PC-3 (cell line): ENCODE results near the gene TESMIN. TPM values are rescaled to one million over a fixed set of nuclear protein-coding genes. Genes with fewer than 3 reads are reported as not detected.

Source experiments
- ATAC-seq: fragments of 200-7000 bp; cut with Tn5 transposase; 2 replicates; pipeline ENCODE4 v1.9.1; 2020; ENCODE audit warnings: mild to moderate bottlenecking, moderate library complexity
- BruUV-seq: library from RNA; stranded (reverse); fragments of 400-500 nt; replicated peaks from 2 replicates; lab custom pipeline; 2021; lab: Mats Ljungman, UMichigan
- CTCF ChIA-PET: fragments of 300-600 bp; sonication (Branson Sonifier 250); formaldehyde crosslinking; loops from one replicate; lab custom pipeline; 2022; ENCODE audit warnings: antibody characterized with exemption; lab: Charles Lee
- POLR2A ChIA-PET: fragments of 300-600 bp; sonication (Branson Sonifier 250); formaldehyde crosslinking; loops from one replicate; lab custom pipeline; 2022; ENCODE audit warnings: antibody characterized with exemption; ENCODE audit not compliant: unreplicated experiment; lab: Charles Lee
- DNase-seq: peaks from one replicate; pipeline ENCODE4 v3.0.0-alpha.2; 2015
- H2AFZ ChIP-seq: fragments of 300-600 bp; sonication (generic); 2 replicates; pipeline ENCODE4 v1.6.0; 2016; ENCODE audit warnings: antibody characterized with exemption, low read length
- H3F3A ChIP-seq: fragments of 300-600 bp; sonication (generic); one replicate; pipeline ENCODE4 v1.6.0; 2017; ENCODE audit warnings: antibody characterized with exemption, low read length, control low read depth, mild to moderate bottlenecking; ENCODE audit not compliant: unreplicated experiment
- H3K27ac ChIP-seq: fragments of 300-600 bp; sonication (generic); 2 replicates; pipeline ENCODE4 v1.5.1; 2016; ENCODE audit warnings: mild to moderate bottlenecking, low read length
- H3K27me3 ChIP-seq: fragments of 300-600 bp; sonication (generic); 2 replicates; pipeline ENCODE4 v1.6.1; 2016; ENCODE audit warnings: low read length, mixed read lengths
- H3K36me3 ChIP-seq: fragments of 300-600 bp; sonication (generic); 2 replicates; pipeline ENCODE4 v1.6.1; 2016; ENCODE audit warnings: low read depth, mixed run types, low read length, mixed read lengths
- H3K4me1 ChIP-seq: fragments of 300-600 bp; sonication (generic); 2 replicates; pipeline ENCODE4 v1.5.1; 2016; ENCODE audit warnings: low read length; ENCODE audit not compliant: insufficient read depth
- H3K4me2 ChIP-seq: fragments of 300-600 bp; sonication (generic); 2 replicates; pipeline ENCODE4 v1.6.0; 2016; ENCODE audit warnings: low read length
- H3K4me3 ChIP-seq: fragments of 300-600 bp; sonication (generic); 2 replicates; pipeline ENCODE4 v1.5.1; 2016; ENCODE audit warnings: mild to moderate bottlenecking, low read length, mixed read lengths
- H3K79me2 ChIP-seq: fragments of 300-600 bp; sonication (generic); 2 replicates; pipeline ENCODE4 v1.6.1; 2017; ENCODE audit warnings: low read length, mixed read lengths
- H3K9ac ChIP-seq: fragments of 300-600 bp; sonication (generic); 2 replicates; pipeline ENCODE4 v1.6.0; 2016; ENCODE audit warnings: mild to moderate bottlenecking, low read length
- H3K9me2 ChIP-seq: fragments of 300-600 bp; sonication (generic); replicated peaks from 2 replicates; pipeline ENCODE4 v1.6.1; 2016; ENCODE audit warnings: mixed run types, low read length, mixed read lengths
- H3K9me3 ChIP-seq: fragments of 300-600 bp; sonication (generic); 2 replicates; pipeline ENCODE4 v1.6.1; 2016; ENCODE audit warnings: low read length, mixed read lengths
- H4K20me1 ChIP-seq: fragments of 300-600 bp; sonication (generic); 2 replicates; pipeline ENCODE4 v1.6.1; 2016; ENCODE audit warnings: low read length, mixed read lengths
- EZH2 ChIP-seq: fragments of 300-600 bp; sonication (generic); IDR thresholded peaks from one replicate; pipeline ENCODE4 v1.6.1; 2017; ENCODE audit warnings: antibody characterized with exemption, mild to moderate bottlenecking, low read length; ENCODE audit not compliant: unreplicated experiment
- EZH2phosphoT487 ChIP-seq: fragments of 300-600 bp; sonication (generic); IDR thresholded peaks from 2 replicates; pipeline ENCODE4 v1.6.1; 2018; ENCODE audit warnings: mild to moderate bottlenecking, antibody characterized with exemption, low read length, borderline replicate concordance
- intact Hi-C: fragments of 100-400 bp; cut with micrococcal nuclease; formaldehyde crosslinking; loops from 2 replicates; pipeline ENCODE4 v1.9.0; 2023
- total RNA-seq: library from RNA; depleted of rRNA; stranded (reverse); fragments of >200 nt; gene quantifications from 2 replicates; pipeline ENCODE4 v1.2.3, GENCODE V29; 2014
- TF ChIP-seq, protein P1 (sequence below): fragments of 300-600 bp; sonication (generic); conservative IDR thresholded peaks from 2 replicates; pipeline ENCODE4 v1.5.1; 2017; ENCODE audit warnings: antibody characterized with exemption, low read depth, mild to moderate bottlenecking, low read length

The TESMIN gene
- total RNA-seq, 1 experiment from 2014 or later = 25.8 TPM

DNA sequence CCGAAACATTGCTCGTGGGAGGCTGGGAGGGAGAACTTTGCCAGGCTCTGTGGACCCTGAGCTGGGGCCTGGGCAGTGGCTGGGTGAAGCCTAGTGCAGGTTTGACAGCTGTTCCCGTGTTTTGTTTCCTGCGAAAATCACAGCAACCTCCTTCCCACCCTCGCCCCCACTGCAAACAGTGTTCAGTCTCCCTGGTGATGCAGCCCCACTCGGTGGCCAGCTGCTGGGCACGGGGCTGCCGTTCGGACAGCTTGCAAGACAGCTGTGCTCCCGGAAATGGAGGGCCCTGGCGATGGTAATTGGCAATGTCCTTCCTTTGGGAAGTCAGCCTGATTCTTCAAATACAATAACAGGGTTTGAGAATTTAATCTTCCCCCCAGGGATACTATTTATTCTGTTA is 77.3 kb downstream of the TESMIN start:
- Histone ChIP-seq H3K4me1 (peaks cover 14% of the 10 kb centered on the region), H3F3A (no peaks in the 10 kb centered on the region), H3K9me2 (no peaks in the 10 kb centered on the region), H2AFZ (no peak overlapping the region), H3K27ac (no peak overlapping the region), H3K4me2 (no peak overlapping the region), H4K20me1 (no peaks in the 10 kb centered on the region), H3K9ac (no peak overlapping the region), H3K36me3 (no peaks in the 10 kb centered on the region), H3K27me3 (no peaks in the 10 kb centered on the region), H3K9me3 (no peaks in the 10 kb centered on the region), H3K4me3 (no peak overlapping the region), H3K79me2 (no peaks in the 10 kb centered on the region)
- TF ChIP-seq EZH2 = no peak
- TF ChIP-seq EZH2phosphoT487 = no peak
- TF ChIP-seq, protein P1, sequence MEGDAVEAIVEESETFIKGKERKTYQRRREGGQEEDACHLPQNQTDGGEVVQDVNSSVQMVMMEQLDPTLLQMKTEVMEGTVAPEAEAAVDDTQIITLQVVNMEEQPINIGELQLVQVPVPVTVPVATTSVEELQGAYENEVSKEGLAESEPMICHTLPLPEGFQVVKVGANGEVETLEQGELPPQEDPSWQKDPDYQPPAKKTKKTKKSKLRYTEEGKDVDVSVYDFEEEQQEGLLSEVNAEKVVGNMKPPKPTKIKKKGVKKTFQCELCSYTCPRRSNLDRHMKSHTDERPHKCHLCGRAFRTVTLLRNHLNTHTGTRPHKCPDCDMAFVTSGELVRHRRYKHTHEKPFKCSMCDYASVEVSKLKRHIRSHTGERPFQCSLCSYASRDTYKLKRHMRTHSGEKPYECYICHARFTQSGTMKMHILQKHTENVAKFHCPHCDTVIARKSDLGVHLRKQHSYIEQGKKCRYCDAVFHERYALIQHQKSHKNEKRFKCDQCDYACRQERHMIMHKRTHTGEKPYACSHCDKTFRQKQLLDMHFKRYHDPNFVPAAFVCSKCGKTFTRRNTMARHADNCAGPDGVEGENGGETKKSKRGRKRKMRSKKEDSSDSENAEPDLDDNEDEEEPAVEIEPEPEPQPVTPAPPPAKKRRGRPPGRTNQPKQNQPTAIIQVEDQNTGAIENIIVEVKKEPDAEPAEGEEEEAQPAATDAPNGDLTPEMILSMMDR = no peak
- no peak for ATAC-seq
- intact Hi-C loops = no loop called here
- ChIA-PET CTCF (no interaction called here), POLR2A (no interaction called here)
- no peak for DNase-seq
- BruUV-seq = no TSS peak

DNA sequence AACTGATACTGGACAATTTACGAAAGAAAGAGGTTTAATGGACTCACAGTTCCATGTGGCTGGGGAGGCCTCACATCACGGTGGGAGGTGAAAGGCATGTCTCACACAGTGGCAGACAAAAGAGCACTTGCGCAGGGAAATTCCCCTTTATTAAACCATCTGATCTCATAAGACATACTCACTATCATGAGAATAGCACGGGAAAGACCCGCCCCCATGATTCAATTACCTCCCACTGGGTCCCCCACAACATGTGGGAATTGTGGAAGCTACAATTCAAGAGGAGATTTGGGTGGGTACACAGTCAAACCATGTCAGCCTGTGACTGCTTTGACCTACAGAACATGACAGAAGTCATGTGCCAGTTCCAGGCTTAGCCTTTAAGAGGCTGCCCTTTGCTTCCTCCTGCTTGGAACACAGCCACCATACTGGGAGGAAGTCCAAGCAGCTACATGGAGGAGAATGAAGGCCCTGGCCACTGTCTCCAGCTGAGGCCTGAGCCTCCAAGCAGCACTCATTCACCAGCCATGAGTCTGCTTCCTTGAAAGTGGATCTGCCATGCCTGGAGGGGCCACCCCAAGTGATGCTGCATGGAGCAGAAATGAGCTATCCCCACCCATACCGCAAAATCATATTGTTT is 77.9 kb downstream of the TESMIN start:
- no peaks in the 10 kb centered on the region for H3K9me3 ChIP-seq
- POLR2A ChIA-PET = no interaction called here
- H3K4me3 ChIP-seq = no peak overlapping the region
- H2AFZ ChIP-seq = no peak overlapping the region
- no peaks in the 10 kb centered on the region for H3F3A ChIP-seq
- no peaks in the 10 kb centered on the region for H3K27me3 ChIP-seq
- no peaks in the 10 kb centered on the region for H3K9me2 ChIP-seq
- no peaks in the 10 kb centered on the region for H4K20me1 ChIP-seq
- no peak for TF ChIP-seq EZH2
- TF ChIP-seq, protein P1 = no peak
- TF ChIP-seq EZH2phosphoT487 = no peak
- BruUV-seq = no TSS peak
- H3K79me2 ChIP-seq = no peaks in the 10 kb centered on the region
- H3K9ac ChIP-seq = no peak overlapping the region
- peaks cover 14% of the 10 kb centered on the region for H3K4me1 ChIP-seq
- intact Hi-C loops = no loop called here
- ATAC-seq (no peak), DNase-seq (no peak)
- CTCF ChIA-PET = no interaction called here
- no peak overlapping the region for H3K27ac ChIP-seq
- no peak overlapping the region for H3K4me2 ChIP-seq
- no peaks in the 10 kb centered on the region for H3K36me3 ChIP-seq

DNA sequence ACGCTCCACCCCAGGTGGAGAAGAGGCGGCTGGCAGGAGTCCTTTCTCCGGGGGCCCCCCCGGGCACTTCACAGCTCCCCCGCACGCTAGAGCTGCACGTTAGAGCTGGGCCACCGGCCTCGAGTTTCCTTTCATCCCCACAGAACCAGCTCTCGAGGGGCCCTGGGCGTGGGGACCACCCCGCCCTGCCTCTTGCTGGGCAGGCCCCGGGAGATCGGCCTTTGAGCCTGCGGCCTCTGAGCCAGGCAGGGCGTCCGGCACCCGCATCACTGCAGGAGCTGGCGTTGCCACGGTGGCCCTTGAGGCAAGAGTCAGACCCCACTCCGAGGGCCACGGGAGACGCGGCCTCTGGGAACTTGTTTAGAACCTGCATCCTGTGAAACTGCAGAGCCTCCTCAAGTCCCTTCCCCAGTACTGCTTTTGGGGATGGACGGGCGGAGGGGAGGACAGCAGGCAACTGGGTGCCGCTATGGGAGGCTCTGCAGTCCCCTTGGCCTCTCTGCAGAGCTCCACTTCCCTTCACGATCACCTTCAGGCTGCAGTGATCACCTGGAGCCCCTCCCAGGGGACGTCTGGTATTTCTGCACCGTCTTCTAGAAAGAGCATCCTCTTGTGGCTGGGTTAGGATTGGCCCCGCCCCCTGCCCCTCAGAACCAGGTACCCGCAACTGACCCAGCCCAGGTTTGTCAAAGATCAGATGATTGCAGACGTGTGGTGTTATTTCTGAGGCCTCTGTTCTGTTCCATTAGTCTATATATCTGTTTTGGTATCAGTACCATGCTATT is 80.9 kb downstream of the TESMIN start:
- no peaks in the 10 kb centered on the region for H3K79me2 ChIP-seq
- no peak overlapping the region for H3K27ac ChIP-seq
- no peaks in the 10 kb centered on the region for H3F3A ChIP-seq
- no peaks in the 10 kb centered on the region for H3K9me2 ChIP-seq
- H3K27me3 ChIP-seq = no peaks in the 10 kb centered on the region
- POLR2A ChIA-PET = no interaction called here
- no peaks in the 10 kb centered on the region for H4K20me1 ChIP-seq
- no peak overlapping the region for H3K9ac ChIP-seq
- CTCF ChIA-PET = no interaction called here
- ATAC-seq = no peak
- no peaks in the 10 kb centered on the region for H3K4me1 ChIP-seq
- H3K9me3 ChIP-seq = no peaks in the 10 kb centered on the region
- no peak overlapping the region for H3K4me2 ChIP-seq
- intact Hi-C loops = no loop called here
- no TSS peak for BruUV-seq
- no peak overlapping the region for H3K4me3 ChIP-seq
- no peak for DNase-seq
- H3K36me3 ChIP-seq = no peaks in the 10 kb centered on the region
- H2AFZ ChIP-seq = no peak overlapping the region
- TF ChIP-seq, protein P1 = no peak
- no peak for TF ChIP-seq EZH2phosphoT487
- TF ChIP-seq EZH2 = no peak
